Transverse colon (tissue), 4 donors: Measurements from ENCODE around the gene LHFPL3. TPM values are rescaled to one million over a fixed set of nuclear protein-coding genes. Genes with fewer than 3 reads are reported as not detected.
A peak's percentile ranks its signal among the peaks of the same experiment; 100 is the strongest.

ENCODE experiments used
- DNase-seq: peaks from one replicate; pipeline ENCODE4 v3.0.0-alpha.2; 2019
- H3K27ac ChIP-seq, 4 donors: fragments of 200-600 bp; sonication (generic); 2 replicates each; pipeline ENCODE4 v1.5.1; 2016 to 2018; ENCODE audit warnings: inconsistent platforms in 4 of 4
- H3K27me3 ChIP-seq: fragments of 200-600 bp; sonication (generic); 2 replicates; pipeline ENCODE4 v1.5.1; 2017; ENCODE audit warnings: inconsistent platforms
- H3K36me3 ChIP-seq, 4 donors: fragments of 200-600 bp; sonication (generic); 2 replicates each; pipeline ENCODE4 v1.5.1; 2017 to 2019; ENCODE audit warnings: inconsistent platforms in 4 of 4
- H3K4me1 ChIP-seq, 4 donors: fragments of 200-600 bp; sonication (generic); 2 replicates each; pipeline ENCODE4 v1.5.1; 2017 to 2020; ENCODE audit warnings: inconsistent platforms in 4 of 4
- H3K4me3 ChIP-seq, 4 donors: fragments of 200-600 bp; sonication (generic); 1 replicate in 1 of 4; 2 replicates in 3 of 4; pipeline versions ENCODE4 v1.5.1 to v1.6.1; 2017 to 2019; ENCODE audit warnings: inconsistent platforms in 4 of 4
- H3K9me3 ChIP-seq, 2 donors: fragments of 200-600 bp; sonication (generic); 2 replicates each; pipeline ENCODE4 v1.5.1; 2017 to 2019; ENCODE audit warnings: inconsistent platforms in 2 of 2
- EP300 ChIP-seq: sonication (generic); formaldehyde crosslinking; IDR thresholded peaks from one replicate; pipeline ENCODE4 v1.6.1; 2017; ENCODE audit warnings: antibody characterized with exemption, low read depth
- POLR2A ChIP-seq: fragments of 450-650 bp; IDR thresholded peaks from one replicate; pipeline ENCODE4 v1.6.1; 2016; ENCODE audit warnings: antibody characterized with exemption, mild to moderate bottlenecking, moderate library complexity
- POLR2AphosphoS5 ChIP-seq, 3 donors: sonication (generic); formaldehyde crosslinking; IDR thresholded peaks; one replicate each; pipeline ENCODE4 v1.6.1; 2016; ENCODE audit warnings: antibody characterized with exemption in 3 of 3
- WGBS, 2 donors: methylation state at CpG; one replicate each; pipeline ENCODE4 v1.1.5; 2018; ENCODE audit warnings: low coverage in 1 of 2; 5-methylcytosine and 5-hydroxymethylcytosine counted together
- in situ Hi-C, 4 donors: fragments of 200-750 bp; cut with MboI; loops; one replicate each; pipeline versions ENCODE4 v1.15.0 to v1.15.1; 2017; ENCODE audit warnings: low sequenced_read_pairs in 3 of 4, low pct_ligation_motif_present in 1 of 4, low pct_unique_long_range_greater_than_20kb in 1 of 4
- intact Hi-C: fragments of 100-400 bp; cut with DNase I; formaldehyde crosslinking; loops from one replicate; pipeline ENCODE4 v1.15.1; 2023; ENCODE audit warnings: low total_unique reads
- total RNA-seq, 4 donors: library from RNA; depleted of rRNA; stranded (reverse); fragments of >200 nt; gene quantifications; one replicate each; pipeline ENCODE4 v1.1.0, GENCODE V29; 2016
- TF ChIP-seq, protein P1 (sequence below), 5 experiments: fragments of 200-600 bp in 3 of 5; fragments of 450-650 bp in 2 of 5; sonication (generic) in 3 of 5; IDR thresholded peaks; 1 replicate in 2 of 5; 2 replicates in 3 of 5; pipeline ENCODE4 v1.5.1; 2016 to 2017; ENCODE audit warnings: antibody characterized with exemption in 5 of 5, inconsistent platforms in 3 of 5, mild to moderate bottlenecking in 2 of 5, moderate library complexity in 1 of 5

LHFPL3 gene
- total RNA-seq, 4 donors from 2014 or later: 0.27 to 0.80 (median 0.32) TPM; not detected in 1

DNA sequence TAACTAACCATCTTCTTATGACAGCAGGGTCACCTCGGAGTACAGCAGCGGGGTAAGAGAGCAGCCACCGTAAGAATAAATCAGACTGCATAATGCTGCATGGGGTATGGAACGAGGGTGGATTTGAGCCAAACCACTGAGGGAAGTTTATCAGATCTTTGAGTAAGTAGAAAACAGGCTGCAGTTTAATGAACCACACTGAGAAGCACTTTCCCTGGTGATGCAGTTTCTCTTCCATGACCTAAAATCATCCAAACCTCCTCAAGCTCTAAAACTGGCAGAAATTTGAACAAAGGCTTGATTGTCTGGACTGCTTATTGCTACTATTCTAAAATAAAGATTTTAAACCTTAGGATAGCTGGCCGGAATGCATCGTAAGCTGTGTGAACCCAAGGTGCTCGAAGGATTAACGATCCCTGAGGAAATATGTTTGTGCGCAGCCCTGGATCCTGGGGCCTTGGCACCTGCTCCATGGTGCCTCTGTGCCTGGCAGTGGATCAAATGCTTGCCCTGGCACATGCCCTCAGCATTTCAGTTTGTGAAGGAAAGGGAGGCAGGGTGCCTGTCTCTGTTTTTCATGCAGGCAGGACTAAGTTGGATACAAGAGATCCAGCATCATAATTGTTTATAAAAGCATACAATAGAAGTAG lies 322.7 kb downstream of the LHFPL3 start:
- Histone ChIP-seq H3K36me3 (no peaks in the 10 kb centered on the region), H3K9me3 (no peaks in the 10 kb centered on the region), H3K27ac (peak overlapping the region in 2 of 4 donors; percentile 28 to 36), H3K27me3 (no peaks in the 10 kb centered on the region), H3K4me3 (no peak overlapping the region), H3K4me1 (no peaks in the 10 kb centered on the region)
- intact Hi-C loops: no loop called here
- WGBS, 2 donors: 43 to 57% methylated on average over 3 to 9 of the region's 9 CpGs
- in situ Hi-C loops: no loop called here
- TF ChIP-seq POLR2A (no peak), POLR2AphosphoS5 (IDR thresholded peaks at IDR 0.05) (no peak), EP300 (no peak)
- TF ChIP-seq, protein P1, sequence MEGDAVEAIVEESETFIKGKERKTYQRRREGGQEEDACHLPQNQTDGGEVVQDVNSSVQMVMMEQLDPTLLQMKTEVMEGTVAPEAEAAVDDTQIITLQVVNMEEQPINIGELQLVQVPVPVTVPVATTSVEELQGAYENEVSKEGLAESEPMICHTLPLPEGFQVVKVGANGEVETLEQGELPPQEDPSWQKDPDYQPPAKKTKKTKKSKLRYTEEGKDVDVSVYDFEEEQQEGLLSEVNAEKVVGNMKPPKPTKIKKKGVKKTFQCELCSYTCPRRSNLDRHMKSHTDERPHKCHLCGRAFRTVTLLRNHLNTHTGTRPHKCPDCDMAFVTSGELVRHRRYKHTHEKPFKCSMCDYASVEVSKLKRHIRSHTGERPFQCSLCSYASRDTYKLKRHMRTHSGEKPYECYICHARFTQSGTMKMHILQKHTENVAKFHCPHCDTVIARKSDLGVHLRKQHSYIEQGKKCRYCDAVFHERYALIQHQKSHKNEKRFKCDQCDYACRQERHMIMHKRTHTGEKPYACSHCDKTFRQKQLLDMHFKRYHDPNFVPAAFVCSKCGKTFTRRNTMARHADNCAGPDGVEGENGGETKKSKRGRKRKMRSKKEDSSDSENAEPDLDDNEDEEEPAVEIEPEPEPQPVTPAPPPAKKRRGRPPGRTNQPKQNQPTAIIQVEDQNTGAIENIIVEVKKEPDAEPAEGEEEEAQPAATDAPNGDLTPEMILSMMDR (IDR thresholded peaks at IDR 0.05): no peak
- DNase-seq: peak; percentile 16

DNA sequence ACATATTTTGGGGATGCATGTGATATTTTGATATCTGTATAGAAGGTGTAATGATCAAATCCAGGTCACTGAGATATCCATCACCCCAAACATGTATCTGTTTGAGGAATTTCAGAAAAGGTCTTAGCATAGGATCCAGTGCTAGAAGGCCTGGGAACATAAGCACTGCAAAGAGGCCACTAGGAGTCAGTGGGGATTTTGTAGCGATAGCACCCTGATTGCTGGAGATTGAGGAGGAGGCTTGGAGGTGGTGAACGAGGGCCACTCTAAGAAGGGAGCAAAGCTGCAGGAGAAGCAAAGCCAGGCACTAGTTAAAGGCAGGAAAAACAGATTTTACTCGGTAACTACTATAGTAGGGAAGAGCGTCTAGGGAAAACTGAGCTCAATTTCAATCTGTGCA lies 324.0 kb downstream of the LHFPL3 start:
- no peak overlapping the region for H3K4me3 ChIP-seq
- in situ Hi-C loops: no loop called here
- intact Hi-C loops: no loop called here
- no peaks in the 10 kb centered on the region for H3K36me3 ChIP-seq
- H3K4me1 ChIP-seq: no peaks in the 10 kb centered on the region
- no peak for DNase-seq
- H3K27ac ChIP-seq: no peak overlapping the region
- WGBS, 2 donors: 50 to 82% methylated on average over 2 to 4 of the region's 4 CpGs
- no peaks in the 10 kb centered on the region for H3K27me3 ChIP-seq
- no peak for TF ChIP-seq POLR2A
- no peak for TF ChIP-seq POLR2AphosphoS5 (IDR thresholded peaks at IDR 0.05)
- TF ChIP-seq EP300: no peak
- TF ChIP-seq, protein P1 (IDR thresholded peaks at IDR 0.05): no peak
- H3K9me3 ChIP-seq: no peaks in the 10 kb centered on the region

DNA sequence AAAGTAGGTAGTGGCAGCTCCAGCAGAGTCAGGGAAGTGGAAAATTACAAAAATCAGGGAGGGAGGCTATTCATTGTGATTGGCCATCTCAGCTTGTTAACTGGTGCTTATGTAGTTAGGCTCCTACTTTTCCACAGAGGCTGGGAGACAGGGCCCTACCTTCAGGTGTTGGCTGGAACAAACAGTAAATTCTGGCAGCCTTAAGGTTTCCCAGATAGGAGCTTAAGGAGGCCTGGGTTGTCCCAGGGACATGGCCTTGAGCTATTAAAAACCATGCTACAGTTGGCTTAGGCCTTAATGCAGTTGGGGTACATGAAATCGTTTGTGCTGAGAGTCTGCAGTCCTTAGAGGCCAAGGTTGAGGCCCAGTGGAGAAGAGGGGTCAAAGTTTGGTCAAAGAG lies 324.5 kb downstream of the LHFPL3 start:
- intact Hi-C loops (no loop called here), in situ Hi-C loops (no loop called here)
- H3K27me3 ChIP-seq: no peaks in the 10 kb centered on the region
- H3K36me3 ChIP-seq: no peaks in the 10 kb centered on the region
- no peak for DNase-seq
- no peaks in the 10 kb centered on the region for H3K4me1 ChIP-seq
- no peak overlapping the region for H3K27ac ChIP-seq
- H3K9me3 ChIP-seq: no peaks in the 10 kb centered on the region
- TF ChIP-seq EP300: no peak
- TF ChIP-seq POLR2A: no peak
- TF ChIP-seq, protein P1 (IDR thresholded peaks at IDR 0.05): no peak
- TF ChIP-seq POLR2AphosphoS5 (IDR thresholded peaks at IDR 0.05): no peak
- WGBS, 2 donors: 42 to 57% methylated on average over 1 of the region's 1 CpG
- H3K4me3 ChIP-seq: no peak overlapping the region

DNA sequence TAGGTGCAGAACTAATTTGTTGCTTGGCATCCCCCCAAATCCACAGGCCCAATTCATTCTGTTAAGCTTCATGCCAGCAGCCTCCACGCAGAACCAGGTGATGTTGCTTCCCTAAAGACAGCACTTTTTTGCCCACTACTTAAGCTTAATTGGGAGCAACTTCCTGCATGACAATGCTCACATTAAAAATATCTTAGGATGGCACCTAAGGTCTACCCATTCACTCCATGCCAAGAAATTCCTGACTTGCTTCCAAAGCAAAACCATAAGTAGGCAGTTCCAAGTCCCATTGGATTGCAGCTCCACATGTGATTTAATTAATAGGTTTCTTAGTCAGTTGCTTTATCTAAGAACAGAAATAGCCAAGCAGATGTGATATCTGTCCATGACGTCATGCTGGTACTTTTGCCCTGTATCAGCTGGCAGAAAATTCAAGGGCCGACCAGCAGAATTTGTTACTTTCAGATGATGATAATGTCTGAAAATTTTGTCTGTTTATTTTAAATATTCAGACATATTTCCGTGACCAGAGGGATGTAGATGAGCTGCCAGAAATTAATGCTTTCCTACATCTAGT lies 325.5 kb downstream of the LHFPL3 start:
- intact Hi-C loops (no loop called here), in situ Hi-C loops (no loop called here)
- Histone ChIP-seq H3K27me3 (no peaks in the 10 kb centered on the region), H3K27ac (no peak overlapping the region), H3K36me3 (no peaks in the 10 kb centered on the region), H3K4me1 (no peaks in the 10 kb centered on the region), H3K9me3 (no peaks in the 10 kb centered on the region), H3K4me3 (no peak overlapping the region)
- TF ChIP-seq EP300: no peak
- TF ChIP-seq POLR2AphosphoS5 (IDR thresholded peaks at IDR 0.05): no peak
- TF ChIP-seq, protein P1 (IDR thresholded peaks at IDR 0.05): no peak
- no peak for TF ChIP-seq POLR2A
- DNase-seq: no peak
- WGBS, 2 donors: 53 to 67% methylated on average over 4 of the region's 4 CpGs
